ENCODE results near the gene EFCAB11.

Gene EFCAB11

GRCh38 chr14:89771251-89771650 lies 183.3 kb downstream of the EFCAB11 start:
- DNase-seq (ENCODE audit: low read depth in 1 of 2, low spot score in 1 of 2), result no peak
- TF ChIP-seq SPI1 (IDR thresholded peaks at IDR 0.05; ENCODE audit: borderline replicate concordance, low read depth) (no peak), CTCF (IDR thresholded peaks at IDR 0.05; ENCODE audit: insufficient read depth, low read length) (no peak), REST (IDR thresholded peaks at IDR 0.05; ENCODE audit: insufficient replicate concordance, low read depth) (no peak), POLR2AphosphoS5 (IDR thresholded peaks at IDR 0.05; ENCODE audit: low read depth) (no peak), GABPA (IDR thresholded peaks at IDR 0.05; ENCODE audit: low read depth) (no peak)
- Histone ChIP-seq H3K27ac (replicated peaks) (no peak overlapping the region), H3K27me3 (ENCODE audit: insufficient read depth, poor library complexity, severe bottlenecking) (no peaks in the 10 kb centered on the region), H3K4me3 (replicated peaks; ENCODE audit: insufficient read depth, low read length) (no peak overlapping the region)

DNA sequence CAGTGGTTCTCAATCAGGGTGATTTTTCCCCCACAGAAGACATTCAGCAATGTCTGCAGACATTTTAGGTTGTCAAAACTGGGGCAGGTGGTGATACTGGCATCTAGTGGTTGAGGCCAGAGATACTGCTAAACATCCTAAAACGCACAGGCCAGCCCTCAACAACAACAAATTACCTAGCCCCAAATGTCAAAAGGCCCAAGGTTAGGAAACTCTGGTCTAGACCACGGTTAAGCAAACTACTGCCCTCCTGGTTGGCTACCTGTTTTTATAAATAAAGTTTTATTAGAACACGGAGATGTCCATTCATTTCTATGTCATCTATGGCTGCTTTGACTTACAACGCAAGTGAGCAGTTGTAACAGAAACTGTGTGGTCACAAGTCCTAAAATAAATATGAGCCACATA lies 186.7 kb downstream of the EFCAB11 start:
- no peaks in the 10 kb centered on the region for H3K27me3 ChIP-seq (ENCODE audit: insufficient read depth, poor library complexity, severe bottlenecking)
- H3K27ac ChIP-seq (replicated peaks), result no peak overlapping the region
- peak in 1 of 2 experiments; percentile 70 for DNase-seq (ENCODE audit: low read depth in 1 of 2, low spot score in 1 of 2)
- H3K4me3 ChIP-seq (replicated peaks; ENCODE audit: insufficient read depth, low read length), result no peak overlapping the region
- TF ChIP-seq CTCF (IDR thresholded peaks at IDR 0.05; ENCODE audit: insufficient read depth, low read length) (peak; percentile 66), GABPA (IDR thresholded peaks at IDR 0.05; ENCODE audit: low read depth) (no peak)

DNA sequence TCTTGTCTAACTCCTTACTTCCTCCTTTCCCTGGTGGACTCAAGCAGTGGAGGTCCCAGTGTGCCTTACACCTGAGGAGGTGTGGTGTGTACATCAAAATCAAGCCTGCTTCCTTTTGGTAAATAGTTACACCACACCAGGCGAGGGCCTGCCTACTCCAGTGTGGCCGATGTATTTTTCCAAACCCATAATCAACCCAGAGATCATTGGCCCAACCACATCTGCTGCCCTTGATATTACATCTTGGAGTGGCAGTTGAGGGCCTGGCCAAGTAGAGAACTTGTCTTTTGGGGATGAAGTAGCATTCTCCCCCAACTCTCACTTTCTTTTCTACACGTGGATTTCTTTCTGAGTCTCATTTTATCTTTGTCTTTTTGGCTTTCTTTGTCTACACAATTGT lies 187.4 kb downstream of the EFCAB11 start:
- no peak overlapping the region for H3K27ac ChIP-seq (replicated peaks)
- H3K4me3 ChIP-seq (replicated peaks; ENCODE audit: insufficient read depth, low read length), result no peak overlapping the region
- DNase-seq (ENCODE audit: low read depth in 1 of 2, low spot score in 1 of 2), result peak in 1 of 2 experiments; percentile 3
- no peaks in the 10 kb centered on the region for H3K27me3 ChIP-seq (ENCODE audit: insufficient read depth, poor library complexity, severe bottlenecking)
- TF ChIP-seq GABPA (IDR thresholded peaks at IDR 0.05; ENCODE audit: low read depth), result no peak
- no peak for TF ChIP-seq REST (IDR thresholded peaks at IDR 0.05; ENCODE audit: insufficient replicate concordance, low read depth)
- no peak for TF ChIP-seq POLR2AphosphoS5 (IDR thresholded peaks at IDR 0.05; ENCODE audit: low read depth)
- TF ChIP-seq SPI1 (IDR thresholded peaks at IDR 0.05; ENCODE audit: borderline replicate concordance, low read depth), result no peak
- no peak for TF ChIP-seq CTCF (IDR thresholded peaks at IDR 0.05; ENCODE audit: insufficient read depth, low read length)

- TF ChIP-seq POLR2AphosphoS5 (IDR thresholded peaks at IDR 0.05; ENCODE audit: low read depth), result no peak
- TF ChIP-seq CTCF (IDR thresholded peaks at IDR 0.05; ENCODE audit: insufficient read depth, low read length), result no peak
- no peak for TF ChIP-seq GABPA (IDR thresholded peaks at IDR 0.05; ENCODE audit: low read depth)
- no peak for TF ChIP-seq SPI1 (IDR thresholded peaks at IDR 0.05; ENCODE audit: borderline replicate concordance, low read depth)
- no peak for TF ChIP-seq REST (IDR thresholded peaks at IDR 0.05; ENCODE audit: insufficient replicate concordance, low read depth)
- no peak for DNase-seq (ENCODE audit: low read depth in 1 of 2, low spot score in 1 of 2)
Observed at GRCh38 chr14:89765346-89765745, 189.2 kb downstream of the EFCAB11 start.

More at GRCh38 chr14:89765346-89765745, 189.2 kb downstream of the EFCAB11 start:
- H3K4me3 ChIP-seq (replicated peaks; ENCODE audit: insufficient read depth, low read length), result no peak overlapping the region
- H3K27me3 ChIP-seq (ENCODE audit: insufficient read depth, poor library complexity, severe bottlenecking), result no peaks in the 10 kb centered on the region
- no peak overlapping the region for H3K27ac ChIP-seq (replicated peaks)
